Transverse colon (tissue), 3 donors: ENCODE results near the gene OR2B6.

Experiments
- POLR2A ChIP-seq: fragments of 450-650 bp; IDR thresholded peaks from one replicate; pipeline ENCODE4 v1.6.1; 2016; ENCODE audit warnings: antibody characterized with exemption, mild to moderate bottlenecking, moderate library complexity
- TF ChIP-seq, protein P1 (sequence below), 5 experiments: fragments of 200-600 bp in 3 of 5; fragments of 450-650 bp in 2 of 5; sonication (generic) in 3 of 5; IDR thresholded peaks; 1 replicate in 2 of 5; 2 replicates in 3 of 5; pipeline ENCODE4 v1.5.1; 2016 to 2017; ENCODE audit warnings: antibody characterized with exemption in 5 of 5, inconsistent platforms in 3 of 5, mild to moderate bottlenecking in 2 of 5, moderate library complexity in 1 of 5

DNA sequence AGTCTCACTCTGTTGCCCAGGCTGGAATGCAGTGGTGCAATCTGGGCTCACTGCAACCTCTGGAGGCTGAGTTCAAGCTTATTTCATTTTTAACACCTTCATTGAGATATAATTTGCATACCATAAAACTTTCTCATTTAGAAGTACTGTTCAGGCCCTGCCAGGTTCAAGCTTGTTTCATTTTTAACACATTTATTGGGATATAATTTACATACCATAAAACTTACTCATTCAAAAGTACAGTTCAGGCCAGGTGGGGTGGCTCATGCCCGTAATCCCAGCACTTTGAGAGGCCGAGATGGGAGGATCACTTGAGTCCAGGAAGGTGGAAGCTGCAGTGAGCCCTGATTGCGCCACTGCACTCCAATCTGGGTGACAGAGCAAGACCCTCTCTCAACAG, 5.5 kb downstream of the OR2B6 start:
- TF ChIP-seq, protein P1, sequence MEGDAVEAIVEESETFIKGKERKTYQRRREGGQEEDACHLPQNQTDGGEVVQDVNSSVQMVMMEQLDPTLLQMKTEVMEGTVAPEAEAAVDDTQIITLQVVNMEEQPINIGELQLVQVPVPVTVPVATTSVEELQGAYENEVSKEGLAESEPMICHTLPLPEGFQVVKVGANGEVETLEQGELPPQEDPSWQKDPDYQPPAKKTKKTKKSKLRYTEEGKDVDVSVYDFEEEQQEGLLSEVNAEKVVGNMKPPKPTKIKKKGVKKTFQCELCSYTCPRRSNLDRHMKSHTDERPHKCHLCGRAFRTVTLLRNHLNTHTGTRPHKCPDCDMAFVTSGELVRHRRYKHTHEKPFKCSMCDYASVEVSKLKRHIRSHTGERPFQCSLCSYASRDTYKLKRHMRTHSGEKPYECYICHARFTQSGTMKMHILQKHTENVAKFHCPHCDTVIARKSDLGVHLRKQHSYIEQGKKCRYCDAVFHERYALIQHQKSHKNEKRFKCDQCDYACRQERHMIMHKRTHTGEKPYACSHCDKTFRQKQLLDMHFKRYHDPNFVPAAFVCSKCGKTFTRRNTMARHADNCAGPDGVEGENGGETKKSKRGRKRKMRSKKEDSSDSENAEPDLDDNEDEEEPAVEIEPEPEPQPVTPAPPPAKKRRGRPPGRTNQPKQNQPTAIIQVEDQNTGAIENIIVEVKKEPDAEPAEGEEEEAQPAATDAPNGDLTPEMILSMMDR (IDR thresholded peaks at IDR 0.05), result no peak
- no peak for TF ChIP-seq POLR2A
